Activated CD4-positive, alpha-beta T cell treated with anti-CD3 and anti-CD28 coated beads for 36 hours (primary cell): ENCODE data around the gene MSGN1. TPM values are rescaled to one million over a fixed set of nuclear protein-coding genes. Genes with fewer than 3 reads are reported as not detected.

ENCODE experiments used
- ATAC-seq: fragments of 200-7000 bp; cut with Tn5 transposase; one replicate; pipeline ENCODE4 v1.10.0; 2021; ENCODE audit warnings: mild to moderate bottlenecking, moderate library complexity
- CTCF ChIA-PET: fragments of 350-600 bp; sonication (Branson Sonifier 250); formaldehyde crosslinking; loops from one replicate; lab custom pipeline; 2021; ENCODE audit warnings: antibody characterized with exemption; lab: Charles Lee
- POLR2A ChIA-PET: fragments of 350-600 bp; sonication (Branson Sonifier 250); formaldehyde crosslinking; loops from one replicate; lab custom pipeline; 2021; ENCODE audit warnings: antibody characterized with exemption, inconsistent platforms; lab: Charles Lee
- DNase-seq: peaks from one replicate; pipeline ENCODE4 v3.0.0-alpha.2; 2020
- H3K27ac Mint-ChIP-seq: one replicate; pipeline ENCODE4 v1.8.0; 2021; ENCODE audit warnings: mixed read lengths
- H3K27me3 Mint-ChIP-seq: one replicate; pipeline ENCODE4 v1.8.0; 2021; ENCODE audit warnings: mixed read lengths
- H3K36me3 Mint-ChIP-seq: one replicate; pipeline ENCODE4 v1.8.0; 2021; ENCODE audit warnings: low read depth, mixed read lengths
- H3K4me1 Mint-ChIP-seq: one replicate; pipeline ENCODE4 v1.8.0; 2021; ENCODE audit warnings: mixed read lengths
- H3K4me3 Mint-ChIP-seq: one replicate; pipeline ENCODE4 v1.8.0; 2021; ENCODE audit warnings: mild to moderate bottlenecking, moderate library complexity, mixed read lengths
- H3K9me3 Mint-ChIP-seq: one replicate; pipeline ENCODE4 v1.8.0; 2021; ENCODE audit warnings: low read depth, mixed read lengths
- intact Hi-C, 2 experiments: fragments of 100-400 bp; cut with DNase I in 1 of 2; cut with micrococcal nuclease in 1 of 2; formaldehyde crosslinking; loops; one replicate each; pipeline versions ENCODE4 v1.14.2 to v1.15.1; 2022 to 2024; cut with DNase I, micrococcal nuclease
- total RNA-seq, 2 experiments: library from RNA; stranded (reverse); gene quantifications; one replicate each; pipeline ENCODE4 v1.2.3, GENCODE V29; 2021

MSGN1 gene
- total RNA-seq, 2 experiments from 2014 or later = not detected

- H3K4me1 Mint-ChIP-seq = no peaks in the 10 kb centered on the region
These were observed 33.9 kb downstream of the MSGN1 start for GRCh38 chr2:17850151-17850550.

GRCh38 chr2:17851731-17852585 is 35.7 kb downstream of the MSGN1 start:
- intact Hi-C loops = loop anchor here (1.0 to 2.0 kb wide), 5 partner anchors 265 to 526 kb away; no protein-coding TSS in a partner anchor
- Mint-ChIP-seq H3K4me3 (no peak overlapping the region), H3K27me3 (peaks cover 11% of the 10 kb centered on the region), H3K9me3 (no peaks in the 10 kb centered on the region), H3K27ac (no peak overlapping the region), H3K36me3 (no peaks in the 10 kb centered on the region), H3K4me1 (no peaks in the 10 kb centered on the region)
- ChIA-PET CTCF (interaction anchor here (0.8 to 1.4 kb wide), 4 partner anchors 295 to 522 kb away, joined by 3 to 5 read pairs (median 4); no protein-coding TSS in a partner anchor), POLR2A (no interaction called here)
- ATAC-seq = no peak
- peak; percentile 65 for DNase-seq

More at GRCh38 chr2:17850151-17850550, 33.9 kb downstream of the MSGN1 start:
- ChIA-PET POLR2A (no interaction called here), CTCF (interaction anchor here (0.6 to 1.2 kb wide), 2 partner anchors 106 to 328 kb away, joined by 3 to 4 read pairs; no protein-coding TSS in a partner anchor)
- intact Hi-C loops = loop anchor here in 1 of 2 experiments (2.0 kb wide), 1 partner anchor 329 kb away; no protein-coding TSS in a partner anchor
- no peak overlapping the region for H3K27ac Mint-ChIP-seq
- no peak for DNase-seq
- H3K4me3 Mint-ChIP-seq = no peak overlapping the region
- H3K9me3 Mint-ChIP-seq = no peaks in the 10 kb centered on the region
- no peak for ATAC-seq
- no peaks in the 10 kb centered on the region for H3K36me3 Mint-ChIP-seq
- peaks cover 6% of the 10 kb centered on the region for H3K27me3 Mint-ChIP-seq

- ATAC-seq (no peak), DNase-seq (no peak)
- H3K9me3 Mint-ChIP-seq = no peaks in the 10 kb centered on the region
- H3K36me3 Mint-ChIP-seq = no peaks in the 10 kb centered on the region
- CTCF ChIA-PET = no interaction called here
- H3K4me3 Mint-ChIP-seq = no peak overlapping the region
- H3K27me3 Mint-ChIP-seq = peaks cover 21% of the 10 kb centered on the region
- H3K27ac Mint-ChIP-seq = no peak overlapping the region
- POLR2A ChIA-PET = no interaction called here
- intact Hi-C loops = no loop called here
- no peaks in the 10 kb centered on the region for H3K4me1 Mint-ChIP-seq
These were observed 37.5 kb downstream of the MSGN1 start for GRCh38 chr2:17853799-17854198.

GRCh38 chr2:17857021-17857420 is 40.8 kb downstream of the MSGN1 start:
- ATAC-seq = no peak
- intact Hi-C loops = no loop called here
- DNase-seq = no peak
- Mint-ChIP-seq H3K4me3 (no peak overlapping the region), H3K4me1 (no peaks in the 10 kb centered on the region), H3K9me3 (no peaks in the 10 kb centered on the region), H3K36me3 (no peaks in the 10 kb centered on the region), H3K27ac (no peak overlapping the region), H3K27me3 (peaks cover 35% of the 10 kb centered on the region)
- ChIA-PET CTCF (no interaction called here), POLR2A (no interaction called here)

GRCh38 chr2:17858064-17858463 is 41.8 kb downstream of the MSGN1 start:
- H3K4me1 Mint-ChIP-seq = no peaks in the 10 kb centered on the region
- H3K27ac Mint-ChIP-seq = no peak overlapping the region
- POLR2A ChIA-PET = no interaction called here
- CTCF ChIA-PET = no interaction called here
- intact Hi-C loops = no loop called here
- no peak for ATAC-seq
- no peak for DNase-seq
- peaks cover 35% of the 10 kb centered on the region for H3K27me3 Mint-ChIP-seq
- H3K9me3 Mint-ChIP-seq = no peaks in the 10 kb centered on the region
- H3K4me3 Mint-ChIP-seq = no peak overlapping the region
- no peaks in the 10 kb centered on the region for H3K36me3 Mint-ChIP-seq

GRCh38 chr2:17863539-17863938 is 47.3 kb downstream of the MSGN1 start:
- no peaks in the 10 kb centered on the region for H3K4me1 Mint-ChIP-seq
- intact Hi-C loops = no loop called here
- ATAC-seq (no peak), DNase-seq (no peak)
- peaks cover 19% of the 10 kb centered on the region for H3K27me3 Mint-ChIP-seq
- no peaks in the 10 kb centered on the region for H3K36me3 Mint-ChIP-seq
- H3K9me3 Mint-ChIP-seq = no peaks in the 10 kb centered on the region
- ChIA-PET CTCF (interaction anchor here (0.6 kb wide), 1 partner anchor 12 kb away, joined by 4 read pairs; no protein-coding TSS in a partner anchor), POLR2A (no interaction called here)
- no peak overlapping the region for H3K4me3 Mint-ChIP-seq
- H3K27ac Mint-ChIP-seq = no peak overlapping the region

- no peak overlapping the region for H3K27ac Mint-ChIP-seq
- ATAC-seq (no peak), DNase-seq (no peak)
- H3K4me1 Mint-ChIP-seq = no peaks in the 10 kb centered on the region
- intact Hi-C loops = no loop called here
- H3K4me3 Mint-ChIP-seq = no peak overlapping the region
- POLR2A ChIA-PET = no interaction called here
- no peaks in the 10 kb centered on the region for H3K9me3 Mint-ChIP-seq
- CTCF ChIA-PET = interaction anchor here (1.1 kb wide), 1 partner anchor 10 kb away, joined by 3 read pairs; no protein-coding TSS in a partner anchor
- no peaks in the 10 kb centered on the region for H3K36me3 Mint-ChIP-seq
- H3K27me3 Mint-ChIP-seq = peaks cover 12% of the 10 kb centered on the region
These were observed 48.4 kb downstream of the MSGN1 start for GRCh38 chr2:17864676-17865075.

GRCh38 chr2:17867133-17867532 is 50.9 kb downstream of the MSGN1 start:
- ATAC-seq (no peak), DNase-seq (no peak)
- H3K4me3 Mint-ChIP-seq = no peak overlapping the region
- ChIA-PET POLR2A (no interaction called here), CTCF (interaction anchor here (0.7 to 1.0 kb wide), 3 partner anchors 22 to 425 kb away, joined by 3 to 4 read pairs (median 3); no protein-coding TSS in a partner anchor)
- H3K27ac Mint-ChIP-seq = no peak overlapping the region
- peaks cover 4% of the 10 kb centered on the region for H3K27me3 Mint-ChIP-seq
- no peaks in the 10 kb centered on the region for H3K36me3 Mint-ChIP-seq
- intact Hi-C loops = no loop called here
- H3K4me1 Mint-ChIP-seq = no peaks in the 10 kb centered on the region
- H3K9me3 Mint-ChIP-seq = no peaks in the 10 kb centered on the region

Other genes with a start within 250 kb of the MSGN1 start
- 10 to 100 TPM; 25.4 to 26.3 TPM for gene SMC6, start 62.6 kb upstream of the MSGN1 start, total RNA-seq
- gene GEN1, start 62.3 kb upstream of the MSGN1 start, total RNA-seq = 10 to 100 TPM; 21.9 to 25.4 TPM
- under 1 TPM; 0.07 to 0.11 TPM for gene KCNS3, start 62.2 kb downstream of the MSGN1 start, total RNA-seq